A549 (cell line): Measurements from ENCODE around the gene GALR3. TPM values are rescaled to one million over a fixed set of nuclear protein-coding genes. Genes with fewer than 3 reads are reported as not detected.

Experiments used
- ATAC-seq, 2 experiments: fragments of 200-7000 bp in 1 of 2; fragments of >200 bp in 1 of 2; cut with Nextera tagmentation in 1 of 2; cut with Tn5 transposase in 1 of 2; 3 replicates each; pipeline versions ENCODE4 v1.8.0 to v1.9.1; 2018 to 2020; ENCODE audit warnings: mild to moderate bottlenecking in 1 of 2, moderate library complexity in 1 of 2
- CTCF ChIA-PET: fragments of 300-600 bp; sonication (Branson Sonifier 250); formaldehyde crosslinking; extraction: SDS; loops from one replicate; lab custom pipeline; 2021; ENCODE audit warnings: antibody characterized with exemption, inconsistent platforms; lab: Yijun Ruan, JAX
- POLR2A ChIA-PET: fragments of 350-600 bp; formaldehyde crosslinking; extraction: SDS; loops from one replicate; lab custom pipeline; 2021; ENCODE audit warnings: antibody characterized with exemption, inconsistent platforms; lab: Yijun Ruan, JAX
- DNase-seq, 2 experiments: peaks; one replicate each; pipeline versions ENCODE4 v3.0.0 to v3.0.0-alpha.2; 2011 to 2016; ENCODE audit warnings: low read depth in 1 of 2, low spot score in 1 of 2
- FAIRE-seq: peaks from 2 replicates; lab custom pipeline; 2011; peaks lifted over from hg19 to GRCh38; lab: Jason Lieb, UNC
- H3K27ac ChIP-seq, 2 experiments: fragments of >200 bp; sonication (Bioruptor Twin); formaldehyde crosslinking; 3 replicates each; pipeline ENCODE4 v1.5.1; 2016 to 2017
- H3K4me1 ChIP-seq: fragments of >200 bp; sonication (Bioruptor Twin); formaldehyde crosslinking; 3 replicates; pipeline ENCODE4 v1.6.1; 2016
- H3K4me2 ChIP-seq: fragments of >200 bp; sonication (Bioruptor Twin); formaldehyde crosslinking; 3 replicates; pipeline ENCODE4 v1.6.1; 2016
- H3K4me3 ChIP-seq: fragments of >200 bp; sonication (Bioruptor Twin); formaldehyde crosslinking; 3 replicates; pipeline ENCODE4 v1.5.1; 2016
- H3K9me3 ChIP-seq: fragments of >200 bp; sonication (Bioruptor Twin); formaldehyde crosslinking; 3 replicates; pipeline ENCODE4 v1.6.1; 2016
- BHLHE40 ChIP-seq: IDR thresholded peaks from 2 replicates; pipeline ENCODE4 v1.6.1; 2012; ENCODE audit warnings: low read depth, low read length, inconsistent platforms
- CBX2 ChIP-seq: fragments of 200-600 bp; sonication (generic); IDR thresholded peaks from 2 replicates; pipeline ENCODE4 v1.6.1; 2016; ENCODE audit warnings: low read depth, mild to moderate bottlenecking, borderline replicate concordance
- CHD2 ChIP-seq: fragments of 150-350 bp; IDR thresholded peaks from 2 replicates; pipeline ENCODE4 v1.6.1; 2014; ENCODE audit warnings: low read length; ENCODE audit not compliant: partially characterized antibody
- CHD4 ChIP-seq: fragments of 200-600 bp; sonication (generic); IDR thresholded peaks from 2 replicates; pipeline ENCODE4 v1.6.1; 2016; ENCODE audit warnings: antibody characterized with exemption, mild to moderate bottlenecking, borderline replicate concordance
- EHF ChIP-seq: fragments of 250-450 bp; sonication (Bioruptor Pico); IDR thresholded peaks from 2 replicates; pipeline ENCODE4 v1.5.0; 2020; ENCODE audit warnings: mild to moderate bottlenecking
- HES2 ChIP-seq: fragments of >200 bp; sonication (Bioruptor Twin); formaldehyde crosslinking; IDR thresholded peaks from 2 replicates; pipeline ENCODE4 v1.6.1; 2016
- HEYL ChIP-seq: fragments of 250-450 bp; sonication (Bioruptor Pico); IDR thresholded peaks from 2 replicates; pipeline ENCODE4 v1.8.0; 2021; ENCODE audit warnings: mild to moderate bottlenecking, moderate library complexity
- HMGXB4 ChIP-seq: fragments of 250-450 bp; sonication (Bioruptor Pico); IDR thresholded peaks from 2 replicates; pipeline ENCODE4 v1.5.0; 2021; ENCODE audit warnings: mild to moderate bottlenecking, moderate library complexity, borderline replicate concordance
- JUN ChIP-seq, 2 experiments: fragments of >200 bp; sonication (Bioruptor Twin); formaldehyde crosslinking; IDR thresholded peaks; 2 replicates in 1 of 2; 3 replicates in 1 of 2; pipeline ENCODE4 v1.6.1; 2016 to 2017
- JUNB ChIP-seq: fragments of >200 bp; sonication (Bioruptor Twin); formaldehyde crosslinking; IDR thresholded peaks from 2 replicates; pipeline ENCODE4 v1.6.1; 2016
- KDM5A ChIP-seq: fragments of 200-600 bp; sonication (generic); IDR thresholded peaks from 2 replicates; pipeline ENCODE4 v1.6.1; 2016; ENCODE audit warnings: antibody characterized with exemption, mild to moderate bottlenecking
- NPAS2 ChIP-seq: fragments of 250-450 bp; sonication (Bioruptor Pico); IDR thresholded peaks from 2 replicates; pipeline ENCODE4 v1.8.0; 2022; ENCODE audit warnings: mild to moderate bottlenecking, moderate library complexity, borderline replicate concordance
- NR3C1 ChIP-seq: fragments of >200 bp; sonication (Bioruptor Twin); formaldehyde crosslinking; IDR thresholded peaks from 3 replicates; pipeline ENCODE4 v1.6.1; 2017
- PHF8 ChIP-seq: fragments of 200-600 bp; sonication (generic); IDR thresholded peaks from 2 replicates; pipeline ENCODE4 v1.6.1; 2016; ENCODE audit warnings: low read depth, mild to moderate bottlenecking, antibody characterized with exemption, moderate library complexity, borderline replicate concordance
- RCOR1 ChIP-seq: fragments of 150-350 bp; IDR thresholded peaks from 2 replicates; pipeline ENCODE4 v1.6.1; 2014; ENCODE audit warnings: antibody characterized with exemption, low read length, low read depth
- REST ChIP-seq: fragments of 200-600 bp; sonication (generic); IDR thresholded peaks from 2 replicates; pipeline ENCODE4 v1.6.1; 2016; ENCODE audit warnings: antibody characterized with exemption, mild to moderate bottlenecking, moderate library complexity
- SMC3 ChIP-seq: fragments of >200 bp; sonication (Bioruptor Twin); formaldehyde crosslinking; IDR thresholded peaks from 3 replicates; pipeline ENCODE4 v1.6.1; 2018; ENCODE audit warnings: inconsistent platforms
- ZFP36 ChIP-seq: fragments of 450-650 bp; IDR thresholded peaks from 2 replicates; pipeline ENCODE4 v1.6.1; 2014; ENCODE audit warnings: borderline replicate concordance; ENCODE audit not compliant: partially characterized antibody
- ZSCAN20 ChIP-seq: fragments of 250-450 bp; sonication (Bioruptor Pico); IDR thresholded peaks from 2 replicates; pipeline ENCODE4 v1.8.0; 2022; ENCODE audit warnings: mild to moderate bottlenecking, moderate library complexity
- WGBS: methylation state at CpG from one replicate; pipeline ENCODE4 v1.1.6; 2017; ENCODE audit errors: missing lambda C conversion rate; 5-methylcytosine and 5-hydroxymethylcytosine counted together
- polyA plus RNA-seq, 4 experiments: library from polyadenylated mRNA; depleted of rRNA in 3 of 4; stranded (reverse); fragments of >200 nt; fragmentation: RNase III in 1 of 4; extraction: RNeasy Plus Mini Kit Qiagen cat#74134 plus additional on column Dnase treatment in 1 of 4; gene quantifications; 2 replicates in 3 of 4; 3 replicates in 1 of 4; pipeline ENCODE4 v1.2.3, GENCODE V29; 2011 to 2017
- TF ChIP-seq, protein P1 (sequence below): fragments of 250-450 bp; sonication (Bioruptor Pico); IDR thresholded peaks from 2 replicates; pipeline ENCODE4 v1.5.0; 2020; ENCODE audit warnings: low read depth, mild to moderate bottlenecking, moderate library complexity
- TF ChIP-seq, protein P2 (sequence below): IDR thresholded peaks from 2 replicates; pipeline ENCODE4 v1.6.1; 2012

Gene GALR3
- polyA plus RNA-seq, 2 of the 4 experiments (the other 2 are of a cell fraction): not detected

GRCh38 chr22:37809672-37810333 lies 13.4 kb upstream of the GALR3 start:
- DNase-seq: no peak
- H3K4me3 ChIP-seq: no peak overlapping the region
- 91% methylated on average over 4 of the region's 5 CpGs for WGBS
- no peak for ATAC-seq
- ChIA-PET CTCF (interaction anchor here (0.8 to 4.1 kb wide), 3 partner anchors 9 to 156 kb away, joined by 4 to 47 read pairs (median 4); no protein-coding TSS in a partner anchor), POLR2A (interaction anchor here (0.6 kb wide), 1 partner anchor 8 kb away, joined by 4 read pairs; no protein-coding TSS in a partner anchor)
- H3K27ac ChIP-seq: no peak overlapping the region
- peaks cover 4% of the 10 kb centered on the region; the same call in 1 of the 3 replicates for H3K4me1 ChIP-seq
- FAIRE-seq: no peak
- TF ChIP-seq, protein P1, sequence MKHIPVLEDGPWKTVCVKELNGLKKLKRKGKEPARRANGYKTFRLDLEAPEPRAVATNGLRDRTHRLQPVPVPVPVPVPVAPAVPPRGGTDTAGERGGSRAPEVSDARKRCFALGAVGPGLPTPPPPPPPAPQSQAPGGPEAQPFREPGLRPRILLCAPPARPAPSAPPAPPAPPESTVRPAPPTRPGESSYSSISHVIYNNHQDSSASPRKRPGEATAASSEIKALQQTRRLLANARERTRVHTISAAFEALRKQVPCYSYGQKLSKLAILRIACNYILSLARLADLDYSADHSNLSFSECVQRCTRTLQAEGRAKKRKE (CRISPR knock-in tag): no peak
- TF ChIP-seq SMC3 (no peak), JUNB (no peak), EHF (no peak), PHF8 (no peak), NR3C1 (no peak)
- TF ChIP-seq, all 56 proteins: peak for 0
- H3K9me3 ChIP-seq: no peaks in the 10 kb centered on the region
- H3K4me2 ChIP-seq: no peak overlapping the region

GRCh38 chr22:37811867-37812266 lies 11.3 kb upstream of the GALR3 start:
- Histone ChIP-seq H3K27ac (no peak overlapping the region), H3K9me3 (no peaks in the 10 kb centered on the region), H3K4me1 (peaks cover 4% of the 10 kb centered on the region; the same call in 1 of the 3 replicates), H3K4me3 (no peak overlapping the region), H3K4me2 (no peak overlapping the region)
- CTCF ChIA-PET: interaction anchor here (0.6 to 1.4 kb wide), 2 partner anchors 45 to 154 kb away, joined by 3 read pairs; no protein-coding TSS in a partner anchor
- DNase-seq: no peak
- ATAC-seq: no peak
- FAIRE-seq: no peak
- POLR2A ChIA-PET: interaction anchor here (0.6 kb wide), 1 partner anchor 163 kb away, joined by 6 read pairs; no protein-coding TSS in a partner anchor
- peak; percentile 22 for TF ChIP-seq ZFP36
- TF ChIP-seq, protein P2, sequence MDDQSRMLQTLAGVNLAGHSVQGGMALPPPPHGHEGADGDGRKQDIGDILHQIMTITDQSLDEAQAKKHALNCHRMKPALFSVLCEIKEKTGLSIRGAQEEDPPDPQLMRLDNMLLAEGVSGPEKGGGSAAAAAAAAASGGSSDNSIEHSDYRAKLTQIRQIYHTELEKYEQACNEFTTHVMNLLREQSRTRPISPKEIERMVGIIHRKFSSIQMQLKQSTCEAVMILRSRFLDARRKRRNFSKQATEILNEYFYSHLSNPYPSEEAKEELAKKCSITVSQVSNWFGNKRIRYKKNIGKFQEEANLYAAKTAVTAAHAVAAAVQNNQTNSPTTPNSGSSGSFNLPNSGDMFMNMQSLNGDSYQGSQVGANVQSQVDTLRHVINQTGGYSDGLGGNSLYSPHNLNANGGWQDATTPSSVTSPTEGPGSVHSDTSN: no peak
- 96% methylated on average over 2 of the region's 2 CpGs for WGBS

DNA sequence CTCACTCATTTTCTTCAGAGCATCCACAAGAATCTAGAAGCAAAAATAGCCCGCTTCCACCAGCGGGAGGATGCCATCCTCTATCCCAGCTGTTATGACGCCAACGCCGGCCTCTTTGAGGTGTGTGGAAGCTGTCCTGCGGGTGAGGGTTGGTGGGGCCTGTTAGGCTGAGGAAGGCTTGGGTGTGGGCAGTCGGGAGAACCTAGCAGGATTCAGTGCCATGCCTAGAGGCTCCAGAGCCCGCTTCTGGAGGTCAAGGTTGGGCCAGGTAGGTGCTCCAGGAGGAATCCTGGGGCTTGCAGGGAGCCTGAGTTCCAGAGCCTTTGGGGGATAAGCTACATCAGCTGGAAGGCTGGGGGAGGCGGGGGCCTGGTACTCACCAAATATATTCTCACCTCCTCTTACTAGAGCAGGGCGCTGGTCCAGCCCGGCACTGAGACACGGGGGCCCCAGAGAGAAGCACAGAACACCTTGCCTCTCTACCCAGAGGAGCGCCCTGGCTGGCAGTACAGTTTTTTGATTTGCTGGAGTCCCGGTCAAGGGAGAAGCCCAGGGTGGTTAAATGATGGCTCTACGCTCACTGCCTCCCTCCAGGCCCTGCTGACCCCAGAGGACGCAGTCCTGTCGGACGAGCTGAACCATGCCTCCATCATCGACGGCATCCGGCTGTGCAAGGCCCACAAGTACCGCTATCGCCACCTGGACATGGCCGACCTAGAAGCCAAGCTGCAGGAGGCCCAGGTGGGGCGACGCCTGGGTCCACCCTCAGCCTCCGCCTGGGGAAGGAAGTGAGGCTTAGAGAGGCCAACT lies 10.1 kb upstream of the GALR3 start:
- no peak overlapping the region for H3K27ac ChIP-seq
- peaks cover 8% of the 10 kb centered on the region; the same call in 1 of the 3 replicates for H3K4me1 ChIP-seq
- no peak overlapping the region for H3K4me2 ChIP-seq
- ChIA-PET POLR2A (no interaction called here), CTCF (interaction anchor here (0.9 to 2.1 kb wide), 2 partner anchors 21 to 51 kb away, joined by 4 to 10 read pairs; no protein-coding TSS in a partner anchor)
- WGBS: 88% methylated on average over 16 of the region's 27 CpGs
- FAIRE-seq (no peak), DNase-seq (no peak), ATAC-seq (no peak)
- H3K9me3 ChIP-seq: no peaks in the 10 kb centered on the region
- H3K4me3 ChIP-seq: no peak overlapping the region
- no peak for TF ChIP-seq NPAS2
- no peak for TF ChIP-seq BHLHE40
- TF ChIP-seq REST: no peak
- TF ChIP-seq CHD2: no peak
- TF ChIP-seq HES2: no peak
- TF ChIP-seq RCOR1: no peak
- TF ChIP-seq HEYL (CRISPR knock-in tag): no peak
- no peak for TF ChIP-seq KDM5A
- no peak for TF ChIP-seq JUN (IDR thresholded peaks at IDR 0.05)
- TF ChIP-seq HMGXB4 (CRISPR knock-in tag): no peak
- TF ChIP-seq, protein P1 (CRISPR knock-in tag): no peak
- no peak for TF ChIP-seq ZSCAN20 (CRISPR knock-in tag)
- TF ChIP-seq CBX2: no peak
- no peak for TF ChIP-seq CHD4
- no peak for TF ChIP-seq ZFP36
